K562 (cell line): ENCODE data around the gene SMC6. TPM values are rescaled to one million over a fixed set of nuclear protein-coding genes. Genes with fewer than 3 reads are reported as not detected.

ENCODE experiments used
- ATAC-seq: fragments of 200-7000 bp; cut with Tn5 transposase; 3 replicates; pipeline ENCODE4 v1.9.1; 2020; ENCODE audit warnings: moderate library complexity
- BruUV-seq: library from RNA; stranded (reverse); fragments of 400-500 nt; replicated peaks from 2 replicates; lab custom pipeline; 2021; lab: Mats Ljungman, UMichigan
- CTCF ChIA-PET: fragments of 300-600 bp; formaldehyde crosslinking; extraction: SDS; loops from one replicate; lab custom pipeline; 2021; ENCODE audit warnings: low intra/inter-chr PET ratio; lab: Yijun Ruan, JAX
- POLR2A ChIA-PET: fragments of 300-600, 350-650 bp; sonication (Branson Sonifier 250); formaldehyde crosslinking; extraction: SDS; loops from one replicate; lab custom pipeline; 2021; ENCODE audit warnings: antibody characterized with exemption, inconsistent platforms; lab: Yijun Ruan, JAX
- DNase-seq, 4 experiments: peaks; one replicate each; pipeline versions ENCODE4 v3.0.0 to v3.0.0-alpha.2; 2011 to 2018; ENCODE audit warnings: low spot score in 3 of 4, mixed read lengths in 3 of 4; ENCODE audit errors: extremely low read depth in 1 of 4
- FAIRE-seq: peaks from 2 replicates; lab custom pipeline; 2011; peaks lifted over from hg19 to GRCh38; lab: Jason Lieb, UNC
- H2AFZ ChIP-seq: 2 replicates; pipeline ENCODE4 v1.6.0; 2011; ENCODE audit warnings: low read depth, low read length, control low read depth, inconsistent platforms
- H3K27ac ChIP-seq: fragments of 200-600 bp; 3 replicates; pipeline ENCODE4 v1.8.0; 2011; ENCODE audit warnings: low read depth, mild to moderate bottlenecking, control low read depth, inconsistent platforms, low read length, moderate library complexity, mixed read lengths; ENCODE audit errors: extremely low read depth
- H3K27me3 ChIP-seq, 2 experiments: fragments of 300-600 bp in 1 of 2; 2 replicates in 1 of 2; 3 replicates in 1 of 2; pipeline versions ENCODE4 v1.6.0 to v1.8.0; 2011; ENCODE audit warnings: inconsistent platforms in 2 of 2, low read length in 2 of 2, mild to moderate bottlenecking in 1 of 2, mixed read lengths in 1 of 2, moderate library complexity in 1 of 2; ENCODE audit not compliant: control insufficient read depth in 2 of 2, insufficient read depth in 2 of 2
- H3K36me3 ChIP-seq: fragments of 300-600 bp; 3 replicates; pipeline ENCODE4 v1.8.0; 2011; ENCODE audit warnings: mild to moderate bottlenecking, low read length, inconsistent platforms; ENCODE audit not compliant: control insufficient read depth, insufficient read depth
- H3K4me1 ChIP-seq, 2 experiments: fragments of 200-600 bp in 1 of 2; replicated peaks in 1 of 2; 2 replicates in 1 of 2; 3 replicates in 1 of 2; pipeline versions ENCODE4 v1.5.1 to v1.8.0; 2011; ENCODE audit warnings: inconsistent platforms in 2 of 2, low read length in 2 of 2, mild to moderate bottlenecking in 1 of 2, mixed read lengths in 1 of 2, moderate library complexity in 1 of 2; ENCODE audit not compliant: control insufficient read depth in 2 of 2, insufficient read depth in 2 of 2
- H3K4me2 ChIP-seq: 2 replicates; pipeline ENCODE4 v1.6.1; 2011; ENCODE audit warnings: low read length, control low read depth, inconsistent platforms, mixed read lengths; ENCODE audit not compliant: insufficient read depth
- H3K4me3 ChIP-seq: fragments of 200-600 bp; sonication (generic), shearing (Covaris generic); 2 replicates; pipeline ENCODE4 v1.5.1; 2016; ENCODE audit warnings: control low read depth, inconsistent platforms
- H3K79me2 ChIP-seq: fragments of 200-600 bp; 3 replicates; pipeline ENCODE4 v1.8.0; 2011; ENCODE audit warnings: low read length, inconsistent platforms; ENCODE audit not compliant: control insufficient read depth, insufficient read depth
- H3K9ac ChIP-seq, 2 experiments: 2 replicates each; pipeline versions ENCODE4 v1.6.0 to v1.6.1; 2011; ENCODE audit warnings: low read depth in 2 of 2, low read length in 2 of 2, control low read depth in 1 of 2, inconsistent platforms in 1 of 2, mild to moderate bottlenecking in 1 of 2, mixed read lengths in 1 of 2; ENCODE audit not compliant: insufficient read depth in 1 of 2
- H3K9me1 ChIP-seq: one replicate; pipeline ENCODE4 v1.6.0; 2011; ENCODE audit warnings: inconsistent platforms, mild to moderate bottlenecking, low read length, moderate library complexity; ENCODE audit not compliant: control insufficient read depth, insufficient read depth
- H3K9me3 ChIP-seq: replicated peaks from 2 replicates; pipeline ENCODE4 v1.5.1; 2011; ENCODE audit warnings: low read depth, low read length, inconsistent platforms; ENCODE audit not compliant: control insufficient read depth, insufficient read depth
- H4K20me1 ChIP-seq: replicated peaks from 2 replicates; pipeline ENCODE4 v1.6.1; 2011; ENCODE audit warnings: low read length, inconsistent platforms, mixed read lengths; ENCODE audit not compliant: control insufficient read depth, insufficient read depth
- NFIC ChIP-seq: fragments of 450-650 bp; IDR thresholded peaks from 2 replicates; pipeline ENCODE4 v1.6.1; 2017; ENCODE audit warnings: mild to moderate bottlenecking, inconsistent platforms
- ZNF280B ChIP-seq: fragments of 250-450 bp; sonication (Bioruptor Pico); IDR thresholded peaks from 2 replicates; pipeline ENCODE4 v1.5.1; 2021; ENCODE audit warnings: mild to moderate bottlenecking
- ZNF512 ChIP-seq: IDR thresholded peaks from 2 replicates; pipeline ENCODE4 v1.6.1; 2016; ENCODE audit warnings: missing genetic modification characterization, missing compliant biosample characterization
- WGBS: fragments of 100-300 bp; shearing (Covaris generic); methylation state at CpG from one replicate; pipeline ENCODE4 v1.1.6; 2016; ENCODE audit warnings: low coverage, mixed read lengths; ENCODE audit not compliant: insufficient coverage; ENCODE audit errors: missing lambda C conversion rate; 5-methylcytosine and 5-hydroxymethylcytosine counted together
- in situ Hi-C: fragments of 300-500 bp; cut with MboI; formaldehyde crosslinking; loops from 4 replicates; pipeline ENCODE4 v1.15.0; 2018; ENCODE audit warnings: inconsistent platforms, mixed read lengths
- intact Hi-C: fragments of 100-400 bp; cut with micrococcal nuclease; formaldehyde crosslinking; loops from 2 replicates; pipeline ENCODE4 v1.14.2; 2022
- polyA plus RNA-seq, 8 experiments: library from polyadenylated mRNA; depleted of rRNA in 4 of 8; stranded (reverse) in 5 of 8; unstranded in 3 of 8; fragments of >200 nt; fragmentation: Nextera tagmentation in 2 of 8; fragmentation: Illumina TruSeq in 1 of 8; extraction: Ambion mirVana in 2 of 8; extraction: Trizol in 1 of 8; gene quantifications; 2 replicates each; pipeline versions ENCODE4 v1.2.1 to v1.2.3, GENCODE V29; 2011 to 2014; ENCODE audit warnings: inconsistent platforms in 1 of 8, missing spikeins in 1 of 8
- total RNA-seq, 7 experiments: library from RNA; depleted of rRNA in 6 of 7; stranded (reverse); fragments of >200 nt in 6 of 7; fragmentation: Illumina TruSeq in 2 of 7; extraction: Trizol in 2 of 7; gene quantifications; 2 replicates each; pipeline versions ENCODE4 v1.2.1 to v1.2.3, GENCODE V29; 2011 to 2021; ENCODE audit warnings: low replicate concordance in 1 of 7

Gene SMC6
- total and polyA plus RNA-seq, 9 of the 15 experiments (the other 6 are each of a cell fraction or from before 2014, with no cell fraction given), result 14.2 to 75.9 (median 47.7) TPM

- TF ChIP-seq ZNF280B, result no peak
These were observed 15.3 kb upstream of the SMC6 start (continued) for GRCh38 chr2:17768894-17769293.

GRCh38 chr2:17765398-17765797 is 11.8 kb upstream of the SMC6 start:
- H3K79me2 ChIP-seq, result peaks cover 3% of the 10 kb centered on the region; the same call in 1 of the 3 replicates
- no peak for ATAC-seq
- in situ Hi-C loops (no loop called here), intact Hi-C loops (no loop called here)
- H3K9me3 ChIP-seq, result no peaks in the 10 kb centered on the region
- no peaks in the 10 kb centered on the region for H3K9me1 ChIP-seq
- no peaks in the 10 kb centered on the region for H3K27me3 ChIP-seq
- H3K4me2 ChIP-seq, result no peak overlapping the region
- 89% methylated on average over 2 of the region's 2 CpGs for WGBS
- no peak overlapping the region for H2AFZ ChIP-seq
- CTCF ChIA-PET, result no interaction called here
- no peak for DNase-seq
- H3K36me3 ChIP-seq, result peaks cover 73% of the 10 kb centered on the region
- no peak overlapping the region for H3K9ac ChIP-seq
- BruUV-seq, result no TSS peak
- TF ChIP-seq ZNF512 (tag), result no peak
- peak; percentile 38; the same call in 1 of the 2 replicates for TF ChIP-seq NFIC
- no peaks in the 10 kb centered on the region for H3K4me1 ChIP-seq
- H3K4me3 ChIP-seq, result no peak overlapping the region
- POLR2A ChIA-PET, result no interaction called here
- no peaks in the 10 kb centered on the region for H4K20me1 ChIP-seq
- FAIRE-seq, result peak; percentile 42
- no peak overlapping the region for H3K27ac ChIP-seq
